ENCODE results near the gene ITPR2. TPM values are rescaled to one million over a fixed set of nuclear protein-coding genes. Genes with fewer than 3 reads are reported as not detected.

Gene ITPR2
- total and polyA plus RNA-seq, 2 of the 8 experiments (the other 6 are each of a cell fraction or from before 2014, with no cell fraction given) = 4.1 to 48.3 TPM

GRCh38 chr12:26599096-26599695, 233.8 kb downstream of the ITPR2 start (continued):
- no peak for TF ChIP-seq CTCF (IDR thresholded peaks at IDR 0.05; ENCODE audit: control extremely low read depth in 1 of 3, insufficient read depth in 1 of 3, low read depth in 1 of 3, low read length in 3 of 3)
- TF ChIP-seq POU5F1 (IDR thresholded peaks at IDR 0.05; ENCODE audit: low read depth, low read length) = no peak
- TF ChIP-seq GTF2F1 (IDR thresholded peaks at IDR 0.05; ENCODE audit: borderline replicate concordance, low read depth, low read length) = no peak
- TF ChIP-seq NANOG (IDR thresholded peaks at IDR 0.05; ENCODE audit: insufficient read depth, low read depth, low read length, poor library complexity, severe bottlenecking) = no peak
- no peak for TF ChIP-seq YY1 (IDR thresholded peaks at IDR 0.05; ENCODE audit: low read depth, low read length)
